Testis (tissue), 2 donors: ENCODE results near the gene IFNL2.

Experiments
- POLR2A ChIP-seq: fragments of 450-650 bp; IDR thresholded peaks from one replicate; pipeline ENCODE4 v1.6.1; 2017; ENCODE audit warnings: antibody characterized with exemption, mild to moderate bottlenecking, moderate library complexity
- TF ChIP-seq, protein P1 (sequence below), 3 experiments: fragments of 450-650 bp in 2 of 3; fragments of 200-600 bp in 1 of 3; sonication (generic) in 1 of 3; IDR thresholded peaks; one replicate each; pipeline ENCODE4 v1.5.1; 2016 to 2019; ENCODE audit warnings: antibody characterized with exemption in 3 of 3, mild to moderate bottlenecking in 2 of 3, moderate library complexity in 1 of 3

DNA sequence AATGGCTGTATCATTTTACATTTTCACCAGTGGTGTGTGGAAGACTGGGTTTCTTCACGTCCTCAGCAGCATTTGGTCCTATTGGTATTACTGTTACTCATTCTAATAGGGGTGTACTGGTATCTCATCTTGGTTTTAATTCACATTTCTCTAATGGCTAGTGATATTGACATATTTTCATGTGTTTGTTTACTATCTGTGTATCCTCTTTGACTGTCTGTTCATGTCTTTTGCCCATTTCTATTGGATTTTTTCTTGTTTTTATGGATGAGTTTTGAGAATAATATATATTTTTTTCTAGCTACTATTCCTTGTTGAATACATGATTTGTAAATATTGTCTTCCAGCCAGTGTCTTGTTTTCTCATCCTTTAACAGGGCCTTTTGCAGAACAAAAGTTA lies 13.8 kb downstream of the IFNL2 start:
- TF ChIP-seq, protein P1, sequence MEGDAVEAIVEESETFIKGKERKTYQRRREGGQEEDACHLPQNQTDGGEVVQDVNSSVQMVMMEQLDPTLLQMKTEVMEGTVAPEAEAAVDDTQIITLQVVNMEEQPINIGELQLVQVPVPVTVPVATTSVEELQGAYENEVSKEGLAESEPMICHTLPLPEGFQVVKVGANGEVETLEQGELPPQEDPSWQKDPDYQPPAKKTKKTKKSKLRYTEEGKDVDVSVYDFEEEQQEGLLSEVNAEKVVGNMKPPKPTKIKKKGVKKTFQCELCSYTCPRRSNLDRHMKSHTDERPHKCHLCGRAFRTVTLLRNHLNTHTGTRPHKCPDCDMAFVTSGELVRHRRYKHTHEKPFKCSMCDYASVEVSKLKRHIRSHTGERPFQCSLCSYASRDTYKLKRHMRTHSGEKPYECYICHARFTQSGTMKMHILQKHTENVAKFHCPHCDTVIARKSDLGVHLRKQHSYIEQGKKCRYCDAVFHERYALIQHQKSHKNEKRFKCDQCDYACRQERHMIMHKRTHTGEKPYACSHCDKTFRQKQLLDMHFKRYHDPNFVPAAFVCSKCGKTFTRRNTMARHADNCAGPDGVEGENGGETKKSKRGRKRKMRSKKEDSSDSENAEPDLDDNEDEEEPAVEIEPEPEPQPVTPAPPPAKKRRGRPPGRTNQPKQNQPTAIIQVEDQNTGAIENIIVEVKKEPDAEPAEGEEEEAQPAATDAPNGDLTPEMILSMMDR (IDR thresholded peaks at IDR 0.05), result no peak
- no peak for TF ChIP-seq POLR2A
